ENCODE results near the gene PRDM5. TPM values are rescaled to one million over a fixed set of nuclear protein-coding genes. Genes with fewer than 3 reads are reported as not detected.

PRDM5 gene
- total and polyA plus RNA-seq, 9 donors, result 8.1 to 53.8 (median 36.3) TPM

- Histone ChIP-seq H3K36me3 (no peaks in the 10 kb centered on the region), H3K9me3 (no peaks in the 10 kb centered on the region), H3K27me3 (no peaks in the 10 kb centered on the region), H3K27ac (no peak overlapping the region), H3K4me1 (ENCODE audit: insufficient read depth) (peaks cover 5% of the 10 kb centered on the region), H3K4me3 (no peak overlapping the region)
- DNase-seq, result no peak
- TF ChIP-seq, protein P1, sequence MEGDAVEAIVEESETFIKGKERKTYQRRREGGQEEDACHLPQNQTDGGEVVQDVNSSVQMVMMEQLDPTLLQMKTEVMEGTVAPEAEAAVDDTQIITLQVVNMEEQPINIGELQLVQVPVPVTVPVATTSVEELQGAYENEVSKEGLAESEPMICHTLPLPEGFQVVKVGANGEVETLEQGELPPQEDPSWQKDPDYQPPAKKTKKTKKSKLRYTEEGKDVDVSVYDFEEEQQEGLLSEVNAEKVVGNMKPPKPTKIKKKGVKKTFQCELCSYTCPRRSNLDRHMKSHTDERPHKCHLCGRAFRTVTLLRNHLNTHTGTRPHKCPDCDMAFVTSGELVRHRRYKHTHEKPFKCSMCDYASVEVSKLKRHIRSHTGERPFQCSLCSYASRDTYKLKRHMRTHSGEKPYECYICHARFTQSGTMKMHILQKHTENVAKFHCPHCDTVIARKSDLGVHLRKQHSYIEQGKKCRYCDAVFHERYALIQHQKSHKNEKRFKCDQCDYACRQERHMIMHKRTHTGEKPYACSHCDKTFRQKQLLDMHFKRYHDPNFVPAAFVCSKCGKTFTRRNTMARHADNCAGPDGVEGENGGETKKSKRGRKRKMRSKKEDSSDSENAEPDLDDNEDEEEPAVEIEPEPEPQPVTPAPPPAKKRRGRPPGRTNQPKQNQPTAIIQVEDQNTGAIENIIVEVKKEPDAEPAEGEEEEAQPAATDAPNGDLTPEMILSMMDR (IDR thresholded peaks at IDR 0.05), result no peak
- TF ChIP-seq EP300 (IDR thresholded peaks at IDR 0.05) (no peak), POLR2A (IDR thresholded peaks at IDR 0.05) (no peak)
- 94 to 96% (median 96%) methylated on average over 2 of the region's 2 CpGs for WGBS, 3 donors
- intact Hi-C loops (cut with DNase I), result no loop called here
These were observed 7.2 kb downstream of the PRDM5 start for GRCh38 chr4:120915336-120915735.

DNA sequence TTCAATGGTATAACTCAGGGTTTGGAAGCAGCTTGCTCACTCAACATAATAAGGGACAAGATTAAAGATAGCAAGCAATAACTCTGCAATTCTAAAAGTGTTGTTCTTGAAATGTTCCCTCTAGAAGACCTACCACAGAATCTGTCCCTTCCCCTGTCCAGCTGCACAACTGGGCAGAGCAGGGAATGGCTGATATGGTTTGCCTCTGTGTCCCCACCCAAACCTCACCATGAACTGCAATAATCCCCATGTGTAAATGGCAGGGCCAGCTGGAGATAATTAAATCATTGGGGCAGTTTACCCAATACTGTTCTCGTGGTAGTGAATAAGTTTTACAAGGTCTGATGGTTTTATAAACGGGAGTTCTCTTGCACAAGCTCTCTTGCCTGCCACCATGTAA is 19.1 kb downstream of the PRDM5 start:
- Histone ChIP-seq H3K36me3 (no peaks in the 10 kb centered on the region), H3K27me3 (no peaks in the 10 kb centered on the region), H3K4me3 (no peak overlapping the region), H3K4me1 (ENCODE audit: insufficient read depth) (peaks cover 1% of the 10 kb centered on the region), H3K27ac (no peak overlapping the region), H3K9me3 (no peaks in the 10 kb centered on the region)
- no peak for TF ChIP-seq POLR2A (IDR thresholded peaks at IDR 0.05)
- TF ChIP-seq EP300 (IDR thresholded peaks at IDR 0.05), result no peak
- TF ChIP-seq, protein P1 (IDR thresholded peaks at IDR 0.05), result no peak
- 95 to 100% (median 100%) methylated on average over 2 of the region's 2 CpGs for WGBS, 3 donors
- intact Hi-C loops (cut with DNase I), result no loop called here
- DNase-seq, result no peak

DNA sequence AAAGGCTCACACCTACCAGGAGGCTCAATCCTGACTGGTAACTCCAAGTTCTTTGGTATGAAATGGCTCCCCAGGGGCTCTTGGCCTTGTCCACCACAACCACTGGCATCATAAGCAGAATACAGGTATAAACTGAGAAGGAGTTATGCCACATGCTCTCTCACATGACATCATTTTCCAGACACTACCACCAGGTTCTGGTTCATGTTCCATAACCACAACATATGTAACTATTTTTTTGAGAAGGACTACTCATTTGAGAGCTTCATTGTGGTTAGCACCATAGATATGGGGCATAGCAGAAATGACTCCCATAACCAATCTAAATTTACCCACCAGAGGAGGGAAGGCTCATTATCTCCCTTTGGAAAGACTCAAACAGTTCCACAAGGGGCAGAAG is 19.6 kb downstream of the PRDM5 start:
- TF ChIP-seq EP300 (IDR thresholded peaks at IDR 0.05), result no peak
- TF ChIP-seq, protein P1 (IDR thresholded peaks at IDR 0.05), result no peak
- TF ChIP-seq POLR2A (IDR thresholded peaks at IDR 0.05), result no peak
- H3K27ac ChIP-seq, result no peak overlapping the region
- no peaks in the 10 kb centered on the region for H3K27me3 ChIP-seq
- DNase-seq, result no peak
- intact Hi-C loops (cut with DNase I), result no loop called here
- no peaks in the 10 kb centered on the region for H3K9me3 ChIP-seq
- H3K36me3 ChIP-seq, result no peaks in the 10 kb centered on the region
- no peak overlapping the region for H3K4me3 ChIP-seq
- no peaks in the 10 kb centered on the region for H3K4me1 ChIP-seq (ENCODE audit: insufficient read depth)

GRCh38 chr4:120901731-120902130 is 20.8 kb downstream of the PRDM5 start:
- H3K36me3 ChIP-seq, result no peaks in the 10 kb centered on the region
- no peaks in the 10 kb centered on the region for H3K27me3 ChIP-seq
- H3K9me3 ChIP-seq, result no peaks in the 10 kb centered on the region
- H3K27ac ChIP-seq, result no peak overlapping the region
- no peaks in the 10 kb centered on the region for H3K4me1 ChIP-seq (ENCODE audit: insufficient read depth)
- TF ChIP-seq, protein P1 (IDR thresholded peaks at IDR 0.05), result no peak
- TF ChIP-seq EP300 (IDR thresholded peaks at IDR 0.05) (no peak), POLR2A (IDR thresholded peaks at IDR 0.05) (no peak)
- intact Hi-C loops (cut with DNase I), result no loop called here
- H3K4me3 ChIP-seq, result no peak overlapping the region
- no peak for DNase-seq
- WGBS, 3 donors, result 54 to 71% (median 59%) methylated on average over 1 of the region's 1 CpG
